H1 (cell line): Measurements from ENCODE around the gene ARL6IP4. TPM values are rescaled to one million over a fixed set of nuclear protein-coding genes. Genes with fewer than 3 reads are reported as not detected.

Experiments
- CTCF ChIA-PET: fragments of 300-600 bp; sonication (Branson Sonifier 250); formaldehyde crosslinking; loops from one replicate; lab custom pipeline; 2021; ENCODE audit not compliant: partially characterized antibody; lab: Charles Lee
- POLR2A ChIA-PET: fragments of 300-600 bp; sonication (Branson Sonifier 250); formaldehyde crosslinking; loops from one replicate; lab custom pipeline; 2021; ENCODE audit warnings: inconsistent platforms; ENCODE audit not compliant: partially characterized antibody; lab: Charles Lee
- DNase-seq, 2 experiments: peaks; one replicate each; pipeline versions ENCODE4 v3.0.0 to v3.0.0-alpha.2; 2010 to 2022; ENCODE audit warnings: low spot score in 2 of 2, low read depth in 1 of 2, mixed read lengths in 1 of 2
- FAIRE-seq: peaks from 2 replicates; lab custom pipeline; 2011; peaks lifted over from hg19 to GRCh38; lab: Jason Lieb, UNC
- H2AFZ ChIP-seq: 2 replicates; pipeline ENCODE4 v1.8.1; 2012; ENCODE audit warnings: low read length, inconsistent platforms
- H2AK5ac ChIP-seq: 2 replicates; pipeline ENCODE4 v1.6.1; 2013; ENCODE audit warnings: low read depth, low read length
- H2BK120ac ChIP-seq: replicated peaks from 2 replicates; pipeline ENCODE3; 2013; ENCODE audit warnings: low read depth, low read length, inconsistent platforms
- H2BK12ac ChIP-seq: 2 replicates; pipeline ENCODE4 v1.6.1; 2013; ENCODE audit warnings: low read depth, low read length
- H2BK15ac ChIP-seq: 2 replicates; pipeline ENCODE4 v1.6.1; 2013; ENCODE audit warnings: low read length
- H2BK20ac ChIP-seq: 2 replicates; pipeline ENCODE4 v1.6.1; 2013; ENCODE audit warnings: low read length
- H2BK5ac ChIP-seq: 2 replicates; pipeline ENCODE4 v1.6.1; 2013; ENCODE audit warnings: low read depth, low read length
- H3K14ac ChIP-seq: 2 replicates; pipeline ENCODE4 v1.6.1; 2013; ENCODE audit warnings: inconsistent platforms; ENCODE audit not compliant: insufficient read length
- H3K18ac ChIP-seq: 2 replicates; pipeline ENCODE4 v1.6.1; 2013; ENCODE audit warnings: low read length; ENCODE audit errors: extremely low read depth
- H3K23ac ChIP-seq: 2 replicates; pipeline ENCODE4 v1.6.1; 2013; ENCODE audit warnings: inconsistent platforms; ENCODE audit not compliant: insufficient read length
- H3K23me2 ChIP-seq: 2 replicates; pipeline ENCODE4 v1.6.1; 2013; ENCODE audit warnings: low read depth, low read length
- H3K27ac ChIP-seq: 2 replicates; pipeline ENCODE4 v1.6.1; 2011; ENCODE audit warnings: low read depth, low read length, inconsistent platforms
- H3K27me3 ChIP-seq, 4 experiments: replicated peaks in 1 of 4; 1 replicate in 1 of 4; 2 replicates in 3 of 4; pipeline versions ENCODE4 v1.6.1 to v1.8.1; 2011 to 2013; ENCODE audit warnings: low read length in 3 of 4, mild to moderate bottlenecking in 3 of 4, inconsistent platforms in 2 of 4, mixed read lengths in 2 of 4, moderate library complexity in 1 of 4; ENCODE audit not compliant: control insufficient read depth in 3 of 4, insufficient read depth in 3 of 4; ENCODE audit errors: extremely low read depth in 1 of 4
- H3K36me3 ChIP-seq, 4 experiments: 2 replicates each; pipeline versions ENCODE4 v1.6.1 to v1.8.1; 2011 to 2013; ENCODE audit warnings: mild to moderate bottlenecking in 4 of 4, low read length in 3 of 4, moderate library complexity in 2 of 4, control low read depth in 1 of 4, inconsistent platforms in 1 of 4; ENCODE audit not compliant: insufficient read depth in 4 of 4, control insufficient read depth in 2 of 4
- H3K4ac ChIP-seq: replicated peaks from 2 replicates; pipeline ENCODE3; 2013; ENCODE audit warnings: low read length, low read depth, mixed read lengths, inconsistent platforms; ENCODE audit not compliant: insufficient read length
- H3K4me1 ChIP-seq, 4 experiments: replicated peaks in 1 of 4; 1 replicate in 1 of 4; 2 replicates in 3 of 4; pipeline versions ENCODE4 v1.6.1 to v1.8.1; 2011 to 2013; ENCODE audit warnings: low read length in 3 of 4, inconsistent platforms in 2 of 4, mixed read lengths in 1 of 4; ENCODE audit not compliant: insufficient read depth in 4 of 4, control insufficient read depth in 3 of 4
- H3K4me2 ChIP-seq, 2 experiments: 2 replicates each; pipeline versions ENCODE4 v1.6.1 to v1.8.1; 2011 to 2013; ENCODE audit warnings: low read depth in 2 of 2, low read length in 2 of 2, control low read depth in 1 of 2, inconsistent platforms in 1 of 2, mild to moderate bottlenecking in 1 of 2; ENCODE audit not compliant: insufficient read depth in 1 of 2
- H3K4me3 ChIP-seq, 4 experiments: fragments of 200-600, 300-600 bp in 1 of 4; sonication (generic), shearing (Covaris generic), sonication (Bioruptor Twin) in 1 of 4; 2 replicates each; pipeline versions ENCODE4 v1.5.1 to v1.8.1; 2011 to 2016; ENCODE audit warnings: low read length in 4 of 4, low read depth in 3 of 4, control low read depth in 2 of 4, inconsistent platforms in 2 of 4, mild to moderate bottlenecking in 2 of 4, mixed read lengths in 1 of 4, moderate library complexity in 1 of 4; ENCODE audit not compliant: insufficient read depth in 2 of 4; ENCODE audit errors: extremely low read depth in 1 of 4
- H3K56ac ChIP-seq: replicated peaks from 2 replicates; pipeline ENCODE3; 2013; ENCODE audit warnings: low read depth, mild to moderate bottlenecking, mixed read lengths, low read length, inconsistent platforms; ENCODE audit not compliant: insufficient read length
- H3K79me1 ChIP-seq: 2 replicates; pipeline ENCODE4 v1.6.1; 2013; ENCODE audit warnings: low read depth, low read length, control low read depth
- H3K79me2 ChIP-seq, 2 experiments: 2 replicates each; pipeline versions ENCODE4 v1.6.1 to v1.8.1; 2012 to 2013; ENCODE audit warnings: low read length in 2 of 2, mild to moderate bottlenecking in 2 of 2, inconsistent platforms in 1 of 2; ENCODE audit not compliant: insufficient read depth in 2 of 2, control insufficient read depth in 1 of 2
- H3K9ac ChIP-seq, 4 experiments: replicated peaks in 1 of 4; 1 replicate in 1 of 4; 2 replicates in 3 of 4; pipeline versions ENCODE4 v1.6.1 to v1.8.1; 2011 to 2013; ENCODE audit warnings: low read depth in 3 of 4, low read length in 3 of 4, control low read depth in 2 of 4, mild to moderate bottlenecking in 2 of 4, moderate library complexity in 2 of 4, inconsistent platforms in 1 of 4; ENCODE audit errors: extremely low read depth in 1 of 4
- H3K9me3 ChIP-seq, 2 experiments: 2 replicates each; pipeline versions ENCODE4 v1.6.1 to v1.8.1; 2012 to 2013; ENCODE audit warnings: mild to moderate bottlenecking in 2 of 2, moderate library complexity in 2 of 2, control low read depth in 1 of 2, inconsistent platforms in 1 of 2, low read depth in 1 of 2, low read length in 1 of 2, mixed read lengths in 1 of 2; ENCODE audit not compliant: insufficient read depth in 2 of 2
- H4K20me1 ChIP-seq, 2 experiments: replicated peaks in 1 of 2; 2 replicates each; pipeline versions ENCODE3 to v1.8.1; 2011 to 2013; ENCODE audit warnings: inconsistent platforms in 2 of 2, low read length in 2 of 2, mild to moderate bottlenecking in 1 of 2; ENCODE audit not compliant: insufficient read depth in 2 of 2, control insufficient read depth in 1 of 2
- H4K5ac ChIP-seq: 2 replicates; pipeline ENCODE4 v1.6.1; 2013; ENCODE audit warnings: low read length, low read depth, mixed read lengths, inconsistent platforms; ENCODE audit not compliant: insufficient read length
- H4K8ac ChIP-seq: 2 replicates; pipeline ENCODE4 v1.8.0; 2013; ENCODE audit warnings: mild to moderate bottlenecking, moderate library complexity, low read length, inconsistent platforms; ENCODE audit not compliant: insufficient read depth; ENCODE audit errors: extremely low read depth
- H4K91ac ChIP-seq: replicated peaks from 2 replicates; pipeline ENCODE3; 2013; ENCODE audit warnings: low read length, mixed read lengths, inconsistent platforms; ENCODE audit not compliant: insufficient read length
- BRCA1 ChIP-seq: IDR thresholded peaks from 2 replicates; pipeline ENCODE4 v1.6.1; 2012; ENCODE audit warnings: low read depth, low read length, improper control_type of control experiment
- EGR1 ChIP-seq: IDR thresholded peaks from 2 replicates; pipeline ENCODE4 v1.6.1; 2011; ENCODE audit warnings: low read depth, low read length, borderline replicate concordance
- GABPA ChIP-seq: IDR thresholded peaks from 2 replicates; pipeline ENCODE4 v1.6.1; 2011; ENCODE audit warnings: mild to moderate bottlenecking, low read length, moderate library complexity, borderline replicate concordance; ENCODE audit not compliant: insufficient read depth
- HDAC2 ChIP-seq, 2 experiments: fragments of 300-600 bp in 1 of 2; sonication (generic) in 1 of 2; IDR thresholded peaks; 2 replicates each; pipeline ENCODE4 v1.6.1; 2011 to 2012; ENCODE audit warnings: low read depth in 2 of 2, low read length in 2 of 2, mild to moderate bottlenecking in 2 of 2, moderate library complexity in 2 of 2, borderline replicate concordance in 1 of 2, inconsistent platforms in 1 of 2
- JUN ChIP-seq: IDR thresholded peaks from 2 replicates; pipeline ENCODE4 v1.6.1; 2011; ENCODE audit warnings: low read depth, mild to moderate bottlenecking, improper control_type of control experiment, low read length
- TEAD4 ChIP-seq: IDR thresholded peaks from 2 replicates; pipeline ENCODE4 v1.6.1; 2012; ENCODE audit warnings: low read depth, low read length, inconsistent platforms, mixed read lengths
- WGBS, 2 experiments: shearing (Covaris generic) in 1 of 2; methylation state at CpG; one replicate each; pipeline versions ENCODE4 v1.1.6 to v1.1.7; 2013 to 2015; ENCODE audit warnings: low lambda C conversion rate in 2 of 2, mixed read lengths in 2 of 2, inconsistent platforms in 1 of 2, low coverage in 1 of 2, missing lambda C conversion rate in 1 of 2; ENCODE audit not compliant: insufficient replicate concordance in 2 of 2, insufficient coverage in 1 of 2, insufficient read length in 1 of 2; ENCODE audit errors: extremely low coverage in 1 of 2, missing lambda C conversion rate in 1 of 2; 5-methylcytosine and 5-hydroxymethylcytosine counted together
- polyA plus RNA-seq, 7 experiments: library from polyadenylated mRNA; depleted of rRNA in 3 of 7; stranded (reverse) in 5 of 7; unstranded in 2 of 7; fragments of >200 nt in 5 of 7; fragments of 200-250 nt in 2 of 7; gene quantifications; 1 replicate in 5 of 7; 2 replicates in 1 of 7; 4 replicates in 1 of 7; pipeline versions ENCODE4 v1.2.1 to v1.2.3, GENCODE V29; 2011 to 2013; ENCODE audit warnings: missing spikeins in 2 of 7, mixed read lengths in 2 of 7
- total RNA-seq: library from RNA; stranded (reverse); fragmentation: NEBNext Ultra II Directional; extraction: Animal tissue kit (Norgen Biotek cat#: 25700); gene quantifications from 2 replicates; pipeline ENCODE4 v1.2.1, GENCODE V29; 2021

Gene ARL6IP4
- total and polyA plus RNA-seq, 2 of the 8 experiments (the other 6 are each of a cell fraction or from before 2014, with no cell fraction given), result 76.4 to 109 TPM

DNA sequence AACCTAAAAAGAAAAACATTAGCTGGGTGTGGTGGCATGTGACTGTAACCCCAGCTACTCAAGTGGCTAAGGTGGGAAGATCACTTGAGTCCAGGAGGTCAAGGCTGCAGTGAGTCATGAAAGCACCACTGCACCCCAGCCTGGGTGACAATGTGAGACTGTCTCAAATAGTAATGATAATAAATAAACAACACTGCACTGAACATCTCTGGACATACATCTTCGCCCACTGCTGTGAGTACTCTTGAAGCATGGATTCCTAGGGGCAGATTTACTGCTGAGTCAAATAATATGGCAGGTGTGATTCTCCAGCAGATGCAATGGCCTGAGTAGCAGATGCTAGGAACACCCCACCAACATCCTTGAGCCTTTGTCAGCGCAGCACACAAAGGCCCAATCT is 37.8 kb upstream of the ARL6IP4 start:
- ChIA-PET CTCF (interaction anchor here (21.5 kb wide), 1 partner anchor 80 kb away, joined by 473 read pairs; no protein-coding TSS in a partner anchor), POLR2A (no interaction called here)
- Histone ChIP-seq H4K8ac (no peak overlapping the region), H2BK12ac (no peak overlapping the region), H3K79me2 (no peaks in the 10 kb centered on the region), H2BK20ac (no peak overlapping the region), H3K14ac (no peak overlapping the region), H2AK5ac (no peak overlapping the region), H2BK15ac (no peak overlapping the region), H3K36me3 (no peaks in the 10 kb centered on the region), H3K23ac (no peak overlapping the region), H4K20me1 (peaks cover 0 to 7% of the 10 kb centered on the region in 2 experiments), H2BK120ac (no peak overlapping the region), H3K27ac (no peak overlapping the region), H3K23me2 (no peaks in the 10 kb centered on the region), H4K5ac (no peak overlapping the region), H3K18ac (no peak overlapping the region), H3K4ac (no peak overlapping the region), H3K9ac (no peak overlapping the region), H3K79me1 (no peaks in the 10 kb centered on the region), H3K4me3 (no peak overlapping the region), H3K9me3 (no peaks in the 10 kb centered on the region), H3K4me1 (no peaks in the 10 kb centered on the region), H3K56ac (no peak overlapping the region), H4K91ac (no peak overlapping the region), H2BK5ac (no peak overlapping the region), H3K4me2 (no peak overlapping the region), H3K27me3 (no peaks in the 10 kb centered on the region), H2AFZ (no peak overlapping the region)
- WGBS, 2 experiments, result 91% methylated on average over 2 of the region's 2 CpGs; no CpG with 5 or more reads in 1 of the 2 experiments
- DNase-seq (no peak), FAIRE-seq (no peak)
- TF ChIP-seq GABPA (no peak), JUN (no peak), EGR1 (no peak), BRCA1 (no peak), TEAD4 (no peak), HDAC2 (IDR thresholded peaks at IDR 0.05; ENCODE audit: borderline replicate concordance in 1 of 2, low read depth in 2 of 2, low read length in 2 of 2) (no peak)
